K562 (cell line): Measurements from ENCODE around the gene TAL1. TPM values are rescaled to one million over a fixed set of nuclear protein-coding genes. Genes with fewer than 3 reads are reported as not detected.

Source experiments
- CC2D1A ChIP-seq: fragments of 450-650 bp; IDR thresholded peaks from 2 replicates; pipeline ENCODE4 v1.6.1; 2017; ENCODE audit warnings: mild to moderate bottlenecking
- CTBP1 ChIP-seq: fragments of 450-650 bp; IDR thresholded peaks from 2 replicates; pipeline ENCODE4 v1.6.1; 2016; ENCODE audit warnings: borderline replicate concordance
- FIP1L1 ChIP-seq: fragments of 200-400 bp; formaldehyde crosslinking; IDR thresholded peaks from 2 replicates; pipeline ENCODE4 v1.6.1; 2018; ENCODE audit warnings: mild to moderate bottlenecking, low read depth, low read length; ENCODE audit not compliant: poor library complexity, severe bottlenecking
- ID3 ChIP-seq, 2 experiments: fragments of 250-450 bp in 1 of 2; fragments of 450-650 bp in 1 of 2; sonication (Bioruptor Pico) in 1 of 2; IDR thresholded peaks; 2 replicates each; pipeline versions ENCODE4 v1.6.1 to v1.8.0; 2016 to 2021; ENCODE audit warnings: mild to moderate bottlenecking in 2 of 2, moderate library complexity in 2 of 2, missing compliant biosample characterization in 1 of 2, missing genetic modification characterization in 1 of 2
- PHF8 ChIP-seq: fragments of 200-600 bp; sonication (generic); IDR thresholded peaks from 2 replicates; pipeline ENCODE4 v1.6.1; 2012; ENCODE audit warnings: mixed run types, mild to moderate bottlenecking, inconsistent platforms, low read length, moderate library complexity, borderline replicate concordance
- POLR2B ChIP-seq: fragments of 450-650 bp; IDR thresholded peaks from 2 replicates; pipeline ENCODE4 v1.6.1; 2018; ENCODE audit warnings: low read depth; ENCODE audit not compliant: partially characterized antibody
- POLR2G ChIP-seq: fragments of 200-400 bp; formaldehyde crosslinking; IDR thresholded peaks from 2 replicates; pipeline ENCODE4 v1.6.1; 2017; ENCODE audit warnings: low read depth, mild to moderate bottlenecking, antibody characterized with exemption, low read length, moderate library complexity
- PURB ChIP-seq: sonication (generic); formaldehyde crosslinking; IDR thresholded peaks from 2 replicates; pipeline ENCODE4 v1.9.0; 2021; ENCODE audit warnings: low read depth, mild to moderate bottlenecking, missing genetic modification reagents
- RCOR1 ChIP-seq, 2 experiments: IDR thresholded peaks; 2 replicates each; pipeline ENCODE4 v1.6.1; 2012; ENCODE audit warnings: low read depth in 2 of 2, low read length in 2 of 2, borderline replicate concordance in 1 of 2, improper control_type of control experiment in 1 of 2
- SOX6 ChIP-seq: fragments of 450-650 bp; IDR thresholded peaks from 2 replicates; pipeline ENCODE4 v1.6.1; 2014; ENCODE audit warnings: mild to moderate bottlenecking
- SUPT5H ChIP-seq: fragments of 450-650 bp; IDR thresholded peaks from 2 replicates; pipeline ENCODE4 v1.6.1; 2016
- ZNF592 ChIP-seq: fragments of 450-650 bp; IDR thresholded peaks from 2 replicates; pipeline ENCODE4 v1.6.1; 2017; ENCODE audit warnings: antibody characterized with exemption, mild to moderate bottlenecking
- ZNF655 ChIP-seq: fragments of 250-450 bp; sonication (Bioruptor Pico); IDR thresholded peaks from 2 replicates; pipeline ENCODE4 v1.5.0; 2021
- polyA plus RNA-seq, 8 experiments: library from polyadenylated mRNA; depleted of rRNA in 4 of 8; stranded (reverse) in 5 of 8; unstranded in 3 of 8; fragments of >200 nt; fragmentation: Nextera tagmentation in 2 of 8; fragmentation: Illumina TruSeq in 1 of 8; extraction: Ambion mirVana in 2 of 8; extraction: Trizol in 1 of 8; gene quantifications; 2 replicates each; pipeline versions ENCODE4 v1.2.1 to v1.2.3, GENCODE V29; 2011 to 2014; ENCODE audit warnings: inconsistent platforms in 1 of 8, missing spikeins in 1 of 8
- total RNA-seq, 7 experiments: library from RNA; depleted of rRNA in 6 of 7; stranded (reverse); fragments of >200 nt in 6 of 7; fragmentation: Illumina TruSeq in 2 of 7; extraction: Trizol in 2 of 7; gene quantifications; 2 replicates each; pipeline versions ENCODE4 v1.2.1 to v1.2.3, GENCODE V29; 2011 to 2021; ENCODE audit warnings: low replicate concordance in 1 of 7
- TF ChIP-seq, protein P1 (sequence below), 2 experiments: IDR thresholded peaks; 2 replicates each; pipeline ENCODE4 v1.6.1; 2012; ENCODE audit warnings: improper control_type of control experiment in 2 of 2, low read depth in 2 of 2, low read length in 2 of 2, borderline replicate concordance in 1 of 2
- TF ChIP-seq, protein P2 (sequence below), 2 experiments: fragments of 450-650 bp in 1 of 2; sonication (generic) in 1 of 2; formaldehyde crosslinking in 1 of 2; IDR thresholded peaks in 1 of 2; conservative IDR thresholded peaks in 1 of 2; 2 replicates each; pipeline versions ENCODE4 v1.6.1 to v1.8.1; 2016 to 2023; ENCODE audit warnings: mild to moderate bottlenecking in 2 of 2, moderate library complexity in 2 of 2, inconsistent platforms in 1 of 2, missing genetic modification reagents in 1 of 2

The TAL1 gene
- total and polyA plus RNA-seq, 9 of the 15 experiments (the other 6 are each of a cell fraction or from before 2014, with no cell fraction given) = 18.5 to 106 (median 59.7) TPM

GRCh38 chr1:47211796-47212269, 20.2 kb downstream of the TAL1 start (continued):
- TF ChIP-seq ZNF592 (peak; percentile 27; the same call in 1 of the 2 replicates), ZNF655 (no peak), RCOR1 (IDR thresholded peaks at IDR 0.05; ENCODE audit: borderline replicate concordance in 1 of 2, low read depth in 2 of 2, low read length in 2 of 2) (0 out of 4 replicates have a peak, but pooled peaks of 1 of the 2 experiments have one; percentile 29), ID3 (CRISPR knock-in tag; IDR thresholded peaks at IDR 0.05) (no peak), ID3 (tag; IDR thresholded peaks at IDR 0.05) (no peak), PHF8 (peak; percentile 22; the same call in 1 of the 2 replicates), POLR2B (peak; percentile 24), SOX6 (peak; percentile 76), SUPT5H (peak; percentile 63), FIP1L1 (no peak), CC2D1A (peak; percentile 31; the same call in 1 of the 2 replicates), PURB (no peak), CTBP1 (peak; percentile 80), POLR2G (0 out of 2 replicates have a peak, but pooled peaks have one; percentile 49)
- TF ChIP-seq, protein P1, sequence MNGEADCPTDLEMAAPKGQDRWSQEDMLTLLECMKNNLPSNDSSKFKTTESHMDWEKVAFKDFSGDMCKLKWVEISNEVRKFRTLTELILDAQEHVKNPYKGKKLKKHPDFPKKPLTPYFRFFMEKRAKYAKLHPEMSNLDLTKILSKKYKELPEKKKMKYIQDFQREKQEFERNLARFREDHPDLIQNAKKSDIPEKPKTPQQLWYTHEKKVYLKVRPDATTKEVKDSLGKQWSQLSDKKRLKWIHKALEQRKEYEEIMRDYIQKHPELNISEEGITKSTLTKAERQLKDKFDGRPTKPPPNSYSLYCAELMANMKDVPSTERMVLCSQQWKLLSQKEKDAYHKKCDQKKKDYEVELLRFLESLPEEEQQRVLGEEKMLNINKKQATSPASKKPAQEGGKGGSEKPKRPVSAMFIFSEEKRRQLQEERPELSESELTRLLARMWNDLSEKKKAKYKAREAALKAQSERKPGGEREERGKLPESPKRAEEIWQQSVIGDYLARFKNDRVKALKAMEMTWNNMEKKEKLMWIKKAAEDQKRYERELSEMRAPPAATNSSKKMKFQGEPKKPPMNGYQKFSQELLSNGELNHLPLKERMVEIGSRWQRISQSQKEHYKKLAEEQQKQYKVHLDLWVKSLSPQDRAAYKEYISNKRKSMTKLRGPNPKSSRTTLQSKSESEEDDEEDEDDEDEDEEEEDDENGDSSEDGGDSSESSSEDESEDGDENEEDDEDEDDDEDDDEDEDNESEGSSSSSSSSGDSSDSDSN (IDR thresholded peaks at IDR 0.05; ENCODE audit: borderline replicate concordance in 1 of 2, low read depth in 2 of 2, low read length in 2 of 2) = peak; percentile 60 to 61; a peak in 2 of 4 replicates
- TF ChIP-seq, protein P2, sequence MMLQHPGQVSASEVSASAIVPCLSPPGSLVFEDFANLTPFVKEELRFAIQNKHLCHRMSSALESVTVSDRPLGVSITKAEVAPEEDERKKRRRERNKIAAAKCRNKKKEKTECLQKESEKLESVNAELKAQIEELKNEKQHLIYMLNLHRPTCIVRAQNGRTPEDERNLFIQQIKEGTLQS (IDR thresholded peaks at IDR 0.05) = no peak
- TF ChIP-seq, protein P2 (CRISPR knock-in tag; conservative IDR thresholded peaks at IDR 0.05) = no peak
